ENCODE data around the gene BIRC2. TPM values are rescaled to one million over a fixed set of nuclear protein-coding genes. Genes with fewer than 3 reads are reported as not detected.

The BIRC2 gene
- total RNA-seq, 1 donor from 2014 or later = 30.4 TPM

GRCh38 chr11:102384419-102385079 is 37.5 kb downstream of the BIRC2 start:
- Histone ChIP-seq H3K4me1 (peaks cover 36% of the 10 kb centered on the region), H3K27me3 (ENCODE audit: low read depth) (no peaks in the 10 kb centered on the region), H3K36me3 (peaks cover 67% of the 10 kb centered on the region), H3K27ac (replicated peaks) (peak overlapping the region; percentile 75), H3K4me3 (no peak overlapping the region), H3K9me3 (replicated peaks) (no peaks in the 10 kb centered on the region)
- peak; percentile 71 for DNase-seq
- intact Hi-C loops (cut with micrococcal nuclease) = no loop called here
- TF ChIP-seq CTCF (IDR thresholded peaks at IDR 0.05; ENCODE audit: borderline replicate concordance) = no peak

GRCh38 chr11:102385085-102386007 is 38.3 kb downstream of the BIRC2 start:
- intact Hi-C loops (cut with micrococcal nuclease) = no loop called here
- Histone ChIP-seq H3K27ac (replicated peaks) (peak overlapping the region; percentile 75), H3K36me3 (peaks cover 61% of the 10 kb centered on the region)

GRCh38 chr11:102386136-102386734 is 39.2 kb downstream of the BIRC2 start:
- DNase-seq = no peak
- Histone ChIP-seq H3K27ac (replicated peaks) (no peak overlapping the region), H3K27me3 (ENCODE audit: low read depth) (no peaks in the 10 kb centered on the region), H3K9me3 (replicated peaks) (no peaks in the 10 kb centered on the region), H3K36me3 (peaks cover 58% of the 10 kb centered on the region), H3K4me1 (peaks cover 42% of the 10 kb centered on the region), H3K4me3 (no peak overlapping the region)
- TF ChIP-seq CTCF (IDR thresholded peaks at IDR 0.05; ENCODE audit: borderline replicate concordance) = no peak
- intact Hi-C loops (cut with micrococcal nuclease) = no loop called here

More at GRCh38 chr11:102385085-102386007, 38.3 kb downstream of the BIRC2 start:
- H3K4me3 ChIP-seq = no peak overlapping the region
- H3K9me3 ChIP-seq (replicated peaks) = no peaks in the 10 kb centered on the region
- no peak for DNase-seq
- H3K27me3 ChIP-seq (ENCODE audit: low read depth) = no peaks in the 10 kb centered on the region
- H3K4me1 ChIP-seq = peaks cover 38% of the 10 kb centered on the region
- TF ChIP-seq CTCF (IDR thresholded peaks at IDR 0.05; ENCODE audit: borderline replicate concordance) = no peak

- TF ChIP-seq CTCF (IDR thresholded peaks at IDR 0.05; ENCODE audit: borderline replicate concordance) = no peak
- DNase-seq = no peak
- intact Hi-C loops (cut with micrococcal nuclease) = no loop called here
- Histone ChIP-seq H3K36me3 (peaks cover 60% of the 10 kb centered on the region), H3K4me3 (no peak overlapping the region), H3K9me3 (replicated peaks) (no peaks in the 10 kb centered on the region), H3K27ac (replicated peaks) (no peak overlapping the region), H3K27me3 (ENCODE audit: low read depth) (no peaks in the 10 kb centered on the region), H3K4me1 (peaks cover 40% of the 10 kb centered on the region)
These were observed 40.2 kb downstream of the BIRC2 start for GRCh38 chr11:102387043-102387781.

- H3K4me3 ChIP-seq = no peak overlapping the region
- DNase-seq = no peak
- no peaks in the 10 kb centered on the region for H3K27me3 ChIP-seq (ENCODE audit: low read depth)
- H3K36me3 ChIP-seq = peaks cover 78% of the 10 kb centered on the region
- H3K4me1 ChIP-seq = peaks cover 22% of the 10 kb centered on the region
- H3K27ac ChIP-seq (replicated peaks) = no peak overlapping the region
- no peak for TF ChIP-seq CTCF (IDR thresholded peaks at IDR 0.05; ENCODE audit: borderline replicate concordance)
- intact Hi-C loops (cut with micrococcal nuclease) = no loop called here
- H3K9me3 ChIP-seq (replicated peaks) = no peaks in the 10 kb centered on the region
These were observed 42.2 kb downstream of the BIRC2 start for GRCh38 chr11:102389253-102389652.
